SK-N-SH treated with all-trans-retinoic acid at 6 μM for 48 hours (cell line): ENCODE measurements around the gene SMYD3.

ENCODE experiments used
- ATAC-seq: fragments of 200-7000 bp; cut with Tn5 transposase; 3 replicates; pipeline ENCODE4 v1.9.1; 2020; ENCODE audit warnings: mild to moderate bottlenecking, moderate library complexity
- ARNTL ChIP-seq: fragments of 450-650 bp; formaldehyde crosslinking; IDR thresholded peaks from 2 replicates; pipeline ENCODE4 v1.5.0; 2020; ENCODE audit warnings: low read depth, mild to moderate bottlenecking, moderate library complexity, borderline replicate concordance
- BACH2 ChIP-seq: fragments of 250-450 bp; sonication (Bioruptor Pico); IDR thresholded peaks from 2 replicates; pipeline ENCODE4 v1.9.0; 2021; ENCODE audit warnings: mild to moderate bottlenecking, borderline replicate concordance
- CREB5 ChIP-seq: fragments of 250-450 bp; sonication (Bioruptor Pico); IDR thresholded peaks from 2 replicates; pipeline ENCODE4 v1.5.1; 2020; ENCODE audit warnings: low read depth, mild to moderate bottlenecking, moderate library complexity
- CSDC2 ChIP-seq: fragments of 250-450 bp; sonication (Bioruptor Pico); IDR thresholded peaks from 2 replicates; pipeline ENCODE4 v1.5.0; 2020; ENCODE audit warnings: mild to moderate bottlenecking, moderate library complexity
- CSRNP3 ChIP-seq: fragments of 250-450 bp; sonication (Bioruptor Pico); IDR thresholded peaks from 2 replicates; pipeline ENCODE4 v1.5.1; 2021; ENCODE audit warnings: mild to moderate bottlenecking, moderate library complexity
- GLIS3 ChIP-seq: fragments of 250-450 bp; sonication (Bioruptor Pico); IDR thresholded peaks from 2 replicates; pipeline ENCODE4 v1.5.0; 2020; ENCODE audit warnings: mild to moderate bottlenecking, moderate library complexity
- ISL1 ChIP-seq: fragments of 250-450 bp; sonication (Bioruptor Pico); IDR thresholded peaks from 2 replicates; pipeline ENCODE4 v2.1.2; 2022; ENCODE audit warnings: mild to moderate bottlenecking, moderate library complexity
- OSR1 ChIP-seq: fragments of 250-450 bp; sonication (Bioruptor Pico); IDR thresholded peaks from 2 replicates; pipeline ENCODE4 v1.8.0; 2022; ENCODE audit warnings: moderate library complexity, mild to moderate bottlenecking, inconsistent platforms
- POU6F1 ChIP-seq: fragments of 250-450 bp; sonication (Bioruptor Pico); IDR thresholded peaks from 2 replicates; pipeline ENCODE4 v1.8.0; 2021; ENCODE audit warnings: low read depth, mild to moderate bottlenecking, moderate library complexity, borderline replicate concordance
- PPARA ChIP-seq: fragments of 250-450 bp; sonication (Bioruptor Pico); IDR thresholded peaks from 2 replicates; pipeline ENCODE4 v1.5.0; 2020; ENCODE audit warnings: mild to moderate bottlenecking, borderline replicate concordance
- RARB ChIP-seq: fragments of 250-450 bp; sonication (Bioruptor Pico); IDR thresholded peaks from 2 replicates; pipeline ENCODE4 v1.8.0; 2021; ENCODE audit warnings: mild to moderate bottlenecking, moderate library complexity
- SNAI2 ChIP-seq: fragments of 250-450 bp; sonication (Bioruptor Pico); IDR thresholded peaks from 2 replicates; pipeline ENCODE4 v1.5.0; 2020; ENCODE audit warnings: mild to moderate bottlenecking, moderate library complexity
- TCF4 ChIP-seq: fragments of 250-450 bp; sonication (Bioruptor Pico); IDR thresholded peaks from 2 replicates; pipeline ENCODE4 v1.8.0; 2021; ENCODE audit warnings: mild to moderate bottlenecking, moderate library complexity, borderline replicate concordance
- TOX ChIP-seq: fragments of 250-450 bp; sonication (Bioruptor Pico); IDR thresholded peaks from 2 replicates; pipeline ENCODE4 v1.8.0; 2021; ENCODE audit warnings: mild to moderate bottlenecking, moderate library complexity, borderline replicate concordance
- TSHZ2 ChIP-seq: fragments of 250-450 bp; sonication (Bioruptor Pico); IDR thresholded peaks from 2 replicates; pipeline ENCODE4 v1.5.0; 2020; ENCODE audit warnings: mild to moderate bottlenecking, moderate library complexity
- ZC3H10 ChIP-seq: fragments of 250-450 bp; sonication (Bioruptor Pico); IDR thresholded peaks from 2 replicates; pipeline ENCODE4 v1.5.1; 2021; ENCODE audit warnings: mild to moderate bottlenecking, moderate library complexity
- ZFP3 ChIP-seq: fragments of 250-450 bp; sonication (Bioruptor Pico); IDR thresholded peaks from 2 replicates; pipeline ENCODE4 v1.5.0; 2020; ENCODE audit warnings: mild to moderate bottlenecking, moderate library complexity
- ZFP30 ChIP-seq: fragments of 450-650 bp; formaldehyde crosslinking; IDR thresholded peaks from 2 replicates; pipeline ENCODE4 v1.5.0; 2022; ENCODE audit warnings: mild to moderate bottlenecking, moderate library complexity
- ZNF565 ChIP-seq: fragments of 450-650 bp; formaldehyde crosslinking; conservative IDR thresholded peaks from 2 replicates; pipeline ENCODE4 v1.5.0; 2020; ENCODE audit warnings: low read depth, mild to moderate bottlenecking, moderate library complexity
- ZNF70 ChIP-seq: fragments of 450-650 bp; formaldehyde crosslinking; IDR thresholded peaks from 2 replicates; pipeline ENCODE4 v1.5.0; 2020; ENCODE audit warnings: mild to moderate bottlenecking, moderate library complexity
- ZNF8 ChIP-seq: fragments of 450-650 bp; formaldehyde crosslinking; IDR thresholded peaks from 2 replicates; pipeline ENCODE4 v1.5.0; 2020; ENCODE audit warnings: mild to moderate bottlenecking, moderate library complexity
- TF ChIP-seq, protein P1 (sequence below): fragments of 250-450 bp; sonication (Bioruptor Pico); IDR thresholded peaks from 2 replicates; pipeline ENCODE4 v1.8.0; 2020; ENCODE audit warnings: mild to moderate bottlenecking, moderate library complexity, borderline replicate concordance

The SMYD3 gene

GRCh38 chr1:246005067-246005466 lies 502.0 kb downstream of the SMYD3 start:
- ATAC-seq: peak; percentile 90
- TF ChIP-seq OSR1 (CRISPR knock-in tag) (0 out of 2 replicates have a peak, but pooled peaks have one; percentile 66), ZNF565 (CRISPR knock-in tag) (no peak), CSDC2 (CRISPR knock-in tag) (no peak), SNAI2 (no peak), ZC3H10 (CRISPR knock-in tag) (peak; percentile 90), POU6F1 (CRISPR knock-in tag) (peak; percentile 79; the same call in 1 of the 2 replicates), TOX (peak; percentile 55; the same call in 1 of the 2 replicates), ZFP3 (CRISPR knock-in tag) (no peak), ZNF8 (CRISPR knock-in tag) (no peak)

DNA sequence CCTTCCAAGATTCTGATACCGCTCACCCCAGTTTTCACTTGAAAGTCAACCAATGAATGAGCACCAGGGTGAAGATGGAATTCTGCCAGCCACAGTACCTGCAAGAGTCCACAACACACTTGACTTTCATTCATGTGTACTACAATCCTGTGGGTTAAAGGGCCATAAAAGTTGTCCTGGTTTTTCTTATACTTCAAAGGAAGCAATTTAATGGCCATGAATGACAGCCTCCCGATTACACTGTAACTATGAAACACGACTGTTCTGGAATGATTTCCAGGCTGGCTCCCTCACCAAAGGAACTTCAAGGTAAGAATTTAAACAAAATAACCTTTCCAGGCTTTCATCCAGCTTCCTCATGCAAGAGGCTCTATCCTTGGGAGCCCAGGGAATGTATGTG lies 502.8 kb downstream of the SMYD3 start:
- TF ChIP-seq ZFP3 (CRISPR knock-in tag) (no peak), ZNF8 (CRISPR knock-in tag) (no peak), BACH2 (no peak), GLIS3 (CRISPR knock-in tag) (no peak), ZNF565 (CRISPR knock-in tag) (no peak), TSHZ2 (no peak), CREB5 (CRISPR knock-in tag) (no peak), ARNTL (CRISPR knock-in tag) (no peak), ZC3H10 (CRISPR knock-in tag) (no peak), PPARA (no peak), ISL1 (CRISPR knock-in tag) (no peak), CSDC2 (CRISPR knock-in tag) (no peak), ZFP30 (no peak), CSRNP3 (no peak), ZNF70 (CRISPR knock-in tag) (no peak), TCF4 (CRISPR knock-in tag) (no peak), RARB (CRISPR knock-in tag) (no peak)
- TF ChIP-seq, all 23 proteins: peak for 0
- no peak for ATAC-seq

DNA sequence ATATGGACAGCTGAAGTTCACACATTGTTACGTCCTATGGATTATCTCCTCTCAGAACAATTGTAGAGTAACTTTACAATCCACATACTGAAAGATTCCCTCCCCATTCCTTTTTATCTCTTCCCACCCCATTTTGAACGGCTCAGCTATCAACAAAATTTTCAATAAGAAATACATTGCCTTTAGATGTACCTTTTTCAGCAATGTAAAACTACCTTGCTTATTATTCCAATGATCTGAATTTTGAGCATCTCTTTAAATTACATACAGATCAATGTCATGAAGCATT lies 503.7 kb downstream of the SMYD3 start:
- ATAC-seq: no peak
- no peak for TF ChIP-seq TSHZ2
- TF ChIP-seq ZFP3 (CRISPR knock-in tag): no peak
- TF ChIP-seq ARNTL (CRISPR knock-in tag): no peak
- no peak for TF ChIP-seq ISL1 (CRISPR knock-in tag)
- TF ChIP-seq RARB (CRISPR knock-in tag): no peak
- TF ChIP-seq CSDC2 (CRISPR knock-in tag): no peak
- TF ChIP-seq ZFP30: no peak
- no peak for TF ChIP-seq GLIS3 (CRISPR knock-in tag)
- TF ChIP-seq, protein P1, sequence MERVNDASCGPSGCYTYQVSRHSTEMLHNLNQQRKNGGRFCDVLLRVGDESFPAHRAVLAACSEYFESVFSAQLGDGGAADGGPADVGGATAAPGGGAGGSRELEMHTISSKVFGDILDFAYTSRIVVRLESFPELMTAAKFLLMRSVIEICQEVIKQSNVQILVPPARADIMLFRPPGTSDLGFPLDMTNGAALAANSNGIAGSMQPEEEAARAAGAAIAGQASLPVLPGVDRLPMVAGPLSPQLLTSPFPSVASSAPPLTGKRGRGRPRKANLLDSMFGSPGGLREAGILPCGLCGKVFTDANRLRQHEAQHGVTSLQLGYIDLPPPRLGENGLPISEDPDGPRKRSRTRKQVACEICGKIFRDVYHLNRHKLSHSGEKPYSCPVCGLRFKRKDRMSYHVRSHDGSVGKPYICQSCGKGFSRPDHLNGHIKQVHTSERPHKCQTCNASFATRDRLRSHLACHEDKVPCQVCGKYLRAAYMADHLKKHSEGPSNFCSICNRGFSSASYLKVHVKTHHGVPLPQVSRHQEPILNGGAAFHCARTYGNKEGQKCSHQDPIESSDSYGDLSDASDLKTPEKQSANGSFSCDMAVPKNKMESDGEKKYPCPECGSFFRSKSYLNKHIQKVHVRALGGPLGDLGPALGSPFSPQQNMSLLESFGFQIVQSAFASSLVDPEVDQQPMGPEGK (CRISPR knock-in tag): no peak
- TF ChIP-seq TCF4 (CRISPR knock-in tag): no peak
- no peak for TF ChIP-seq ZNF565 (CRISPR knock-in tag)
- TF ChIP-seq TOX: no peak
- no peak for TF ChIP-seq CREB5 (CRISPR knock-in tag)
- no peak for TF ChIP-seq ZNF8 (CRISPR knock-in tag)
- TF ChIP-seq OSR1 (CRISPR knock-in tag): no peak
- TF ChIP-seq ZC3H10 (CRISPR knock-in tag): no peak
